ENCODE results near the gene RFLNA. TPM values are rescaled to one million over a fixed set of nuclear protein-coding genes. Genes with fewer than 3 reads are reported as not detected.

Gene RFLNA
- total RNA-seq, 1 experiment from 2014 or later: 5.4 TPM

DNA sequence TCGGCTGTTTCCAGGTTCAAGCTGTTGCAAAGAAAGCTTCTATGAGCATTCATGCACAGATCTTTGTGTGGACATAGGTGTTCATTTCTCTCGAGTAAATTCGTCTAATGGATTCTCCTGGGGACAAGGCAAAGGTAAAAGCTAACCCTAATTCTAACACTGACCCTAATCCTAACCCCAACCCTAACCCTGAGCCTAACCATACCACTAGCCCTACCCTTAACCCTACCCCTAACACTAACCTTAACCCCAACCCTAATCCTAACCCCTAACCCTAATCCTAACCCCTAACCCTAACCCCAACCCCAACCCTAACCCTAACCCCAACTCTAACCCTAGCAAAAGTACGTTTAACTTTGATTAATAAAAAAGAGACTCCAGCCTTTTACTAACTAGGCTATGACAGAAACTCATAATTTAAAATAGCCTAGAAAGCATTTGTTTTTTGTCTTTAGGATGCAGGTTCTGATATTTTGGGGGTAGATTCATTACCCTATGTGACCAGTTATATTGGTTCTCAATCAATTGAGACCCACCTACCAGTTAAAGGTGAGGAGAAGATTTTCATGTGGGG is 27.6 kb upstream of the RFLNA start:
- ATAC-seq (no peak), DNase-seq (ENCODE audit: low read depth, low spot score) (no peak)
- POLR2A ChIA-PET: interaction anchor here (0.7 kb wide), 1 partner anchor 78 kb away, joined by 3 read pairs; no protein-coding TSS in a partner anchor
- Histone ChIP-seq H3K36me3 (ENCODE audit: control insufficient read depth, insufficient read depth, low read length) (no peaks in the 10 kb centered on the region), H3K4me1 (ENCODE audit: control insufficient read depth, insufficient read depth, low read length) (no peaks in the 10 kb centered on the region), H3K27ac (ENCODE audit: low read length) (no peak overlapping the region), H3K27me3 (ENCODE audit: control insufficient read depth, insufficient read depth, low read length) (0 out of 2 replicates have a peak, but pooled peaks cover 3% of the 10 kb centered on the region), H3K9me3 (ENCODE audit: control insufficient read depth, insufficient read depth, low read depth, low read length) (no peaks in the 10 kb centered on the region), H3K4me3 (ENCODE audit: low read depth in 2 of 2, low read length in 2 of 2) (no peak overlapping the region)
- BruUV-seq (replicated peaks): no TSS peak
- intact Hi-C loops (cut with micrococcal nuclease; ENCODE audit: unreplicated experiment): no loop called here
- TF ChIP-seq SIN3A (IDR thresholded peaks at IDR 0.05; ENCODE audit: borderline replicate concordance, insufficient read depth, low read depth, low read length): no peak
- TF ChIP-seq, protein P1, sequence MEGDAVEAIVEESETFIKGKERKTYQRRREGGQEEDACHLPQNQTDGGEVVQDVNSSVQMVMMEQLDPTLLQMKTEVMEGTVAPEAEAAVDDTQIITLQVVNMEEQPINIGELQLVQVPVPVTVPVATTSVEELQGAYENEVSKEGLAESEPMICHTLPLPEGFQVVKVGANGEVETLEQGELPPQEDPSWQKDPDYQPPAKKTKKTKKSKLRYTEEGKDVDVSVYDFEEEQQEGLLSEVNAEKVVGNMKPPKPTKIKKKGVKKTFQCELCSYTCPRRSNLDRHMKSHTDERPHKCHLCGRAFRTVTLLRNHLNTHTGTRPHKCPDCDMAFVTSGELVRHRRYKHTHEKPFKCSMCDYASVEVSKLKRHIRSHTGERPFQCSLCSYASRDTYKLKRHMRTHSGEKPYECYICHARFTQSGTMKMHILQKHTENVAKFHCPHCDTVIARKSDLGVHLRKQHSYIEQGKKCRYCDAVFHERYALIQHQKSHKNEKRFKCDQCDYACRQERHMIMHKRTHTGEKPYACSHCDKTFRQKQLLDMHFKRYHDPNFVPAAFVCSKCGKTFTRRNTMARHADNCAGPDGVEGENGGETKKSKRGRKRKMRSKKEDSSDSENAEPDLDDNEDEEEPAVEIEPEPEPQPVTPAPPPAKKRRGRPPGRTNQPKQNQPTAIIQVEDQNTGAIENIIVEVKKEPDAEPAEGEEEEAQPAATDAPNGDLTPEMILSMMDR (IDR thresholded peaks at IDR 0.05): no peak
- no peak for TF ChIP-seq REST (IDR thresholded peaks at IDR 0.05; ENCODE audit: insufficient read depth in 1 of 2, low read depth in 2 of 2, low read length in 1 of 2)
- no peak for TF ChIP-seq POLR2AphosphoS5 (IDR thresholded peaks at IDR 0.05; ENCODE audit: low read depth, low read length)
- in situ Hi-C loops (cut with HindIII; ENCODE audit: low pct_unique_long_range_greater_than_20kb, low sequenced_read_pairs): no loop called here
- CTCF ChIA-PET: no interaction called here

- H3K27me3 ChIP-seq (ENCODE audit: control insufficient read depth, insufficient read depth, low read length): 0 out of 2 replicates have a peak, but pooled peaks cover 3% of the 10 kb centered on the region
- CTCF ChIA-PET: interaction anchor here (0.5 kb wide), 1 partner anchor 301 kb away, joined by 4 read pairs; no protein-coding TSS in a partner anchor
- TF ChIP-seq REST (IDR thresholded peaks at IDR 0.05; ENCODE audit: insufficient read depth in 1 of 2, low read depth in 2 of 2, low read length in 1 of 2): no peak
- TF ChIP-seq SIN3A (IDR thresholded peaks at IDR 0.05; ENCODE audit: borderline replicate concordance, insufficient read depth, low read depth, low read length): no peak
- TF ChIP-seq POLR2AphosphoS5 (IDR thresholded peaks at IDR 0.05; ENCODE audit: low read depth, low read length): no peak
- no peak for TF ChIP-seq TCF7L2 (IDR thresholded peaks at IDR 0.05; ENCODE audit: low read depth, low read length)
- TF ChIP-seq, protein P1 (IDR thresholded peaks at IDR 0.05): no peak
- intact Hi-C loops (cut with micrococcal nuclease; ENCODE audit: unreplicated experiment): no loop called here
- no peaks in the 10 kb centered on the region for H3K36me3 ChIP-seq (ENCODE audit: control insufficient read depth, insufficient read depth, low read length)
- 0 out of 2 replicates have a peak, but pooled peaks have one; percentile 11 for ATAC-seq
- no peaks in the 10 kb centered on the region for H3K4me1 ChIP-seq (ENCODE audit: control insufficient read depth, insufficient read depth, low read length)
- no peaks in the 10 kb centered on the region for H3K9me3 ChIP-seq (ENCODE audit: control insufficient read depth, insufficient read depth, low read depth, low read length)
- no peak overlapping the region for H3K27ac ChIP-seq (ENCODE audit: low read length)
- no TSS peak for BruUV-seq (replicated peaks)
- no peak for DNase-seq (ENCODE audit: low read depth, low spot score)
- POLR2A ChIA-PET: no interaction called here
- in situ Hi-C loops (cut with HindIII; ENCODE audit: low pct_unique_long_range_greater_than_20kb, low sequenced_read_pairs): no loop called here
- H3K4me3 ChIP-seq (ENCODE audit: low read depth in 2 of 2, low read length in 2 of 2): no peak overlapping the region
Observed at GRCh38 chr12:124270671-124271070, 24.2 kb upstream of the RFLNA start.
